ENCODE measurements around the gene PTGDR2.
A peak's percentile ranks its signal among the peaks of the same experiment; 100 is the strongest.
"Not testable (repeated sequence)": the region's sequence is repeated elsewhere in the genome, so short reads cannot be mapped to it uniquely, and the experiment has no call there.

PTGDR2 gene

DNA sequence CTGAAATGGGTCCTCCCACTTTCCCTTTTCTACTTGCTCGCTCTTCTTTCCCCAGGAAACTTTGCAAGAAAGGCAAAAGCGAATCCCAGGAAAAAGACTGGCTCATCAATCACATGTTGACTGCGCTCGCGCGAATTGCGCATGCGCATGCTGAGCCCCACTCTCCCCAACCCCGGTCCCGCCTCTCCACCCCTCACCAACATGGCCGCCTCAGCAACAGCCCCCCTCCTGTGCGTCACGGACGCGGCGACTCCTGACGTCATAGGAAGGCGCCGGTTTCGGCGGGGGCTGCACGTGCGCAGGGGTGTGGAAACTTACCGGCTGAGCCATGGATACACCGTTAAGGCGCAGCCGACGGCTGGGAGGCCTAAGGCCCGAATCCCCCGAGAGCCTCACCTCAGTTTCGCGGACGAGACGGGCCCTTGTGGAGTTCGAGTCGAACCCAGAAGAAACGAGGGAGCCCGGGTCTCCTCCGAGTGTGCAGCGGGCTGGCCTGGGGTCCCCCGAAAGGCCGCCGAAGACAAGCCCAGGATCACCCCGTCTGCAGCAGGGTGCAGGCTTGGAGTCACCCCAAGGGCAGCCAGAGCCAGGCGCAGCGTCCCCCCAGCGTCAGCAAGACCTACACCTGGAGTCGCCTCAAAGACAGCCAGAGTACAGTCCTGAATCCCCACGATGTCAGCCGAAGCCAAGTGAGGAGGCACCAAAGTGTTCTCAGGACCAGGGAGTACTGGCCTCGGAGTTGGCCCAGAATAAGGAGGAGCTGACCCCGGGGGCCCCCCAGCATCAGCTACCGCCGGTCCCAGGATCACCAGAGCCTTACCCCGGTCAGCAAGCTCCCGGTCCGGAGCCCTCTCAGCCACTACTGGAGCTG is 13.7 kb downstream of the PTGDR2 start, which contains the start of gene CCDC86:
Gene CCDC86, plus strand, starts transcription at position 317 of the 871 bp plus-strand sequence. Its CDS starts 12 bp downstream, at position 329.
- DNase-seq: peak; percentile 94

GRCh38 chr11:60840470-60841430 is 15.0 kb downstream of the PTGDR2 start:
- DNase-seq: no peak

GRCh38 chr11:60838132-60838531 is 17.6 kb downstream of the PTGDR2 start:
- DNase-seq: peak; percentile 60

DNA sequence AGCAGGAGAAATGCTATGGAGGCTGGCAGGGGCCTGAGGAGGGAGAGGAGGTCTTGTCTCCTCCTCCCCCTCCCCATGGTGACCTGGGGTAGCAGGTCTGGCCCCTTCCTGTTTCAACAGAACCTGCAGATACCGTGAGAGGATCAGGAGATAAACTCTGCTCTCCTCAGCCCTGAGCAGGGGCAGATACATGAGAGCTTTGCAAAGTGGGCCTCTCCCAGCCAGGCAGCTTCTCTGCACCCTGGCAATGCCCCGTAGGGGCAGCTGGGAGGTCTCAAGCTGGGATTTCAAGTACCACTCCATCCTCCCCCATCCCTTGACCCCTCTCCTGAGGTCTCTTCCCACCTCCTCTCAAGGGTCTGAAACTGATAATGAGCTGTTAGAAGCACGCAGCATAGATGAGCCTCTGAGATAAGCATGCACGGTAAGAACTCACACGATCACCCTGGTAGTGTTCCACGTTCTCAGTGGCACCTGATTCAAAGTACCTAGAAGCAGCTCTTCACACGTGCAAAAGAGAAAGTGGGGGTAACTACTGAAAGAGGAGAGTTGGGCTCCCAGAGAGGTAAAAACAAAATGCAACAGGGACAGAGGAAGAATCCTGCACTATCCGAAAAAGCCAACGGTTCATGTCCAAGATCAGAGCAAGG is 18.8 kb downstream of the PTGDR2 start:
- DNase-seq: no peak

DNA sequence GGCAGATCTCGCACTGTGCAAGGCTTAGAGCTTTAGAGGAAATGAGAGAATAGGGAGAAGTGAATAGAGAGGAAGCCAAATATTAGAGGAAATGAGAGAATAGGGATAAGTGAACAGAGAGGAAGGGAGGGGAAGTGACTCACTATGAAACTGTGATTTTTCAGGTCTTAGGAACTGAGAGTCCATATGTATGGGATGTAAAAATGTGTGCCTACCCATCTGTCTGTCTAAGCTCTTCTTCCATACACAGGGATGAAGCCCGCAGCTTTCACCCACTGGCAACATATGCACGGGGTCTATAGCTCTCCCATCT is 20.3 kb downstream of the PTGDR2 start:
- DNase-seq: no peak

GRCh38 chr11:60834742-60835533 is 20.8 kb downstream of the PTGDR2 start:
- no peak for DNase-seq

- no peak for DNase-seq
Observed at GRCh38 chr11:60831501-60832079, 24.2 kb downstream of the PTGDR2 start.

DNA sequence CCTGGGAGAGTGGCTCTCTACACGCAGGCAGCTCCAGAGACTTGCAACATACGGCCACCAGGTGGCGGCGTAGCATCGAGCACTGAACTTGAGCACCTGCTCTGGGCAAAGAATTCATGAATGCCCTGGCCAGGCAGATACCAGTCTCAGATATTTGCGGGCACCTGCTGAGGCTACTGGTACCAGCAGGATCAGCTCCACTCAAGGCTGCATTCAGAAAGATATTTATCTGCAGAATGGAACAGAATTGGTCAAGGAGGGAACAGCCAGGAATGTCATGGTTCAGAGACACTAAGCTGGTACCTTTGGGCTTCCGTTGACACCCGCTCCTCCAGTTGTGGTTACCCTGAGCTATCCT is 24.6 kb downstream of the PTGDR2 start:
- DNase-seq: peak; percentile 90

GRCh38 chr11:60830478-60831142 is 25.1 kb downstream of the PTGDR2 start:
- DNase-seq: no peak

DNA sequence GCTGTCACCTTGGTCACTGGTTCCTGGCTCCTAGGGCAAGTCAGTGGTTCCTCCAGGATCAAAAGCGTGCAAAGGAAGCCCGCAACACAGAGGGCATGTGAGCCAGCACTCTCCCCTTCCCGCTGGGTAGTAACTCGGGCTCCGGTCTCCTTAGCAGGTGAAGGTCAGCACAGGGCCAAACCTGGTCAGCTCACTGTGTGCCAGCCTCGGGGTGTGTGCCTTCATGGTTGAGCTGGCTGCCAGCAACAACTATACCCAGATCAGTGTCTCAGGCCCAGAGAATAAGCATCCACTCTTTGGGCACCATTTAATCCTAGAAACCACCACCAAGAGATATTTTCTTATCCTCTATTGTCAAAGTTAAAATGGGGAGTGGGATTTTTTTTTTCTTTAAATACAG is 30.0 kb downstream of the PTGDR2 start:
- DNase-seq: no peak

DNA sequence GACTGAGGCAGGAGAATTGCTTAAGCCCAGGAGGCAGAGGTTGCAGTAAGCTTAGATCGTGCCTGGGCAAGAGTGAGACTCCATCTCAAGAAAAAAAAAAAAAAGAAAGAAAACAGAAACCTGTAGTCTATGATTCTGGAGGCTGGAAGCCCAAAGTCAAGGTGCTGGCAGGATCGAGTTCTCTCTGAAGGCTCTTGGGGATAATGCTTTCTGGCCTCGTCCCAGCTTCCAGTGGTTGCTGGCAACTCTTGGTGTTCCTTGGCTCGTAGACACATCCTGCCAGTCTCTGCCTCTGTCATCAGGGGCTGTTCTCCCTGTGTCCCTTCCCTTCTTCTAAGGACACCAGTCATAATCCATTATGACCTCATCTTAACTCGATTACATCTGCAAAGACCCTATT is 30.6 kb downstream of the PTGDR2 start:
- no peak for DNase-seq

DNA sequence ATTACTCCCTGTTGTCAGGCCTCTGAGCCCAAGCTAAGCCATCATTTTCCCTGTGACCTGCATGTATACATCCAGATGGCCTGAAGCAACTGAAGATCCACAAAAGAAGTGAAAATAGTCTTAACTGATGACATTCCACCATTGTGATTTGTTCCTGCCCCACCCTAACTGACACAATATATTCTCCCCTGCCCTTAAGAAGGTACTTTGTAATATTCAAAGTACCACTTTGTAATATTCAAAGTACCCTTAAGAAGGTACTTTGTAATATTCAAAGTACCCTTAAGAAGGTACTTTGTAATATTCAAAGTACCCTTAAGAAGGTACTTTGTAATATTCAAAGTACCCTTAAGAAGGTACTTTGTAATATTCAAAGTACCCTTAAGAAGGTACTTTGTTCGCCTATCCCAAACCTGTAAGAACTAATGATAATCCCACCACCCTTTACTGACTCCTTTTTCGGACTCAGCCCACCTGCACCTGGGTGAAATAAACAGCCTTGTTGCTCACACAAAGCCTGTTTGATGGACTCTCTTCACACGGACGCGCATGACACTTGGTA is 31.9 kb downstream of the PTGDR2 start:
- not testable (repeated sequence) for DNase-seq

DNA sequence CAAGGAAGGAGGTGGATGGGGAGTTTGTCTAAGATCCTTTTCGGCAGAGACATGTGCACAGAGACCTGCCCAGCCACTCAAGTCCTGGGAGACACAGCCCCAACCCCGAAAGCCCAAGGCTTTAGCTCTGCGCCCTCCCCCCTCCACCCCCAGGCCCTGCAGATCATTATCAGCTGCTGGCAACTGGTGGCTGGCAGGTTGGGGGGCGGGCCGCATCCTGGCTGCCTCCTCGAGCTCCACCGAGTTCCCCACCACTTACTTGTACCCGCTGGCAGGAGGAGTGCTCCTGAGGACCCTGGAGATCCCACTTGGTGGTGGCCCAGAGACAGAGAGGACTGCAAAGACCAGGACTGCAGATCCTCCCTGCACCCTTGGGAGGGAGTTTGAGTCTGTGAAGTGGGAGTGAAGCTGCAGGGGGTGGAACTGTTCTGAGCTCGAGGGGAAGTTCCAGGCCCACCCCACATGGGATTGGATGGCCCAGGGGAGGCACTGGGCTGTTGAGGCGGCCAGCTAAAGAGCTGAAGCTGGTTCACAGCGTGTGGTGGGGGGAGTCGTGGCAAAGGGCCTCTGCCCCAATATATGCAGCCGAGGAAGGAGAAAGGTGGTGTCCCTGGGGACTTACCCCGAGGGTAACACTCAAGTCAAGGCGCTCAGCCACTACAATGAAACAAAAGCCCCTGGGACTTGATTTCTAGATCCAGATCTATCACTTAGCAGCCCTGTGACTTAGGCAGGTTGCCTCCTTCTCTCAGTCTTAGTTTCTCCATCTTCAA is 33.7 kb downstream of the PTGDR2 start:
- no peak for DNase-seq

DNA sequence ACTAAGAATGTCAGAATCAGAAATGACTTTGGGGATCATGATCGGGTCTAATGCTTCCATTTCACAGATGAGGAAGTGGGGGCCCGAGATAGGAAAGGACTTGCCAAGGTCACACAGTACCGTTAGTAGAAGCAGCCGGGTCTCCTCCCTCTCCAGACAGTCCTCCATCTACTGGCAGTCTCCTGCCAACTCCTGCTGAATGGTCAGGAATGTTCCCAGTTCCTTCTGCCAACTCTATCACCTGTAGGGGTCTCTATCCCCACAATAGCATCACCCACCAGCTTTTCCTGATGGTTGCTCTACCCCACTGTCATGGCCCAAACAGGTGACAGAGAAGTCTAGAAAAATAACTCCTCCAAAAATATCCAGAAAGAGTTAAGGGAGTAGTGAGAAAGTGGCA is 37.7 kb downstream of the PTGDR2 start:
- DNase-seq: no peak

DNA sequence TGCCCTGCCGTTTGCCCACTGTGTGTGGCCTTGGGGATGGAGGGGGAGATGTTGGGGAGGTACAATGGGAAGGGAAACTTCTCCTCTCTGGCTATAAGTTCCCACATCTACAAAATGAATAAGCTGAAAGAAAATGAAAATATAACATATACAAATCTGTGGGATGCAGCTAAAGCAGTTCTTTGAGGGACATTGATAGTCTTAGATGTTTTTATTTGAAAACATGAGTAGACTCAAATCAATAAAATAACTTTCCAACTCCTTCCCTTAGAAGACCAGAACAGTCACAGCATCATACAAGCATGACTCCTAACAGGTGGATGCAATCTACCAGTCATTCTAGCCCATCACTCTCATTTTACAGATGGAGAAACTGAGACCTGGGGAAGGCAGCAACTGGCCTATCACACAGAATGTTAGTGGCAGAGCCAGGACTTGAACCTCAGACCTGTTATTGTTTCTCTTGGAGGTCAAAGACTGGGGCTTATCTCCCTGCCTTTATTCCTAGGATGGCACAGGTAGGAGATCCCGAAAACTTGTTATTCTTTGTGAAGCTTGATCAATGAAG is 39.1 kb downstream of the PTGDR2 start:
- no peak for DNase-seq

DNA sequence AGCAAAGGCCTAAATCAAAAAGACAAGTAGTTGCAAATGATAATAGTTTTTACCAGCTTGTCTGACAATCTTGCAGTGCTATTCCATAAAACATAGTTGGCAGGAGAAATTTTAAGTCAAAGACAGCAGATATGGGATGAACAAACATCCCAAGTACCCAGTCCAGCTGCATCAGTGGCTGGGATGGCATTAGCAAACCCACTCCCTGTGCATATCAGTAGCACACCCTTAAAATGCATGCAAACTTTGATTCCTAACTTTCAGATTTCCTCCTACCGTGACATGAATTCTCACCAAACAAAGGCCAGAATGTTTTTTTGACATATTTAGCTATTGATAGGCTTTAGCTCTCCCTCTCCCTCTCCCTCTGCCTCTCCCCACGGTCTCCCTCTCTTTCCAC is 41.6 kb downstream of the PTGDR2 start:
- no peak for DNase-seq

DNA sequence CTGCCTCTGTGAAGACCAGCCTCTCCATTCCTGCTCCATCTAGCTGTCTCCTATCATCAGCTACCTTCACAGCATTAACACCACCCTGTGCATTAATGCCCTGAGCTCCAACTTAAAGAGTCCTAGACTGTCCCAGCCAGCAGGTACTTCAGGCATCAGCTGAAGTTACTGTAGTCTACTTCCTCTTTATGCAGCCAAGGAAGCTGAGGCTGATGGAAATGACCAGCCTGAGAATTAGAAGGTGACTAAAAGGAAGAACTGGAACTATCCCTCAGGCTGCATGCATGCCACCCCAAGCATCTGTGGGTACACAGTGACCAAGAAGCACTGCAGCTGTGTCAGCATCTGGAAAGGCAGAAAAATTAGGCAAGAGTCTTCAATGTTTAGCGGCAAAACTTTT is 42.4 kb downstream of the PTGDR2 start:
- no peak for DNase-seq

GRCh38 chr11:60810569-60810968 is 45.2 kb downstream of the PTGDR2 start:
- DNase-seq: no peak

- no peak for DNase-seq
Observed at GRCh38 chr11:60810151-60810550, 45.6 kb downstream of the PTGDR2 start.

GRCh38 chr11:60809691-60810090 is 46.1 kb downstream of the PTGDR2 start:
- no peak for DNase-seq
